GM12864 (cell line): ENCODE data around the gene GCN1.

Source experiments
- DNase-seq: peaks from one replicate; pipeline ENCODE4 v3.0.0-alpha.2; 2011; ENCODE audit warnings: low read depth
- H3K4me3 ChIP-seq: 2 replicates; pipeline ENCODE4 v1.5.1; 2011; ENCODE audit warnings: mild to moderate bottlenecking, low read depth, low read length, control low read depth
- TF ChIP-seq, protein P1 (sequence below): IDR thresholded peaks from 2 replicates; pipeline ENCODE4 v1.5.1; 2011; ENCODE audit warnings: low read depth, mild to moderate bottlenecking, moderate library complexity, low read length, control low read depth, inconsistent platforms; ENCODE audit errors: missing control alignments

GCN1 gene

DNA sequence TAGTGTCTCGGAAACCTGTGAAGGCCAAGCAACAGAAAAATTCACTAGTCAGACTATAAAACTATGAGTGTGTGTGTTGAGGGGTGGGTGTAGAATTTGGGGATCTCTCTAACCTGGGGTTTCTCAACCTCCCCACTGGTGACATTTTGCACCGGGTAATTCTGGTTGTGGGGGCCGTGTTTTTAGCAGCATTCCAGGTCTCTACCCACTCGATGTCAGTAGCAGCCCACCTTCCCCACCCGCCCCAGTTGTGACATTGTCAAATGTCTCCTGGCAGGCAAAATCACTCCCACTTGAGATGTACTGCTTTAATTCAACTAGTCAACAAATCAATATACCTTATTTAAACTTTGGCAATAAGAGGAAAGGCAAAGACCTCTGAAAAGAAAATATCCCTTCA is 4.1 kb downstream of the GCN1 start:
- DNase-seq = no peak
- no peak overlapping the region for H3K4me3 ChIP-seq
- TF ChIP-seq, protein P1, sequence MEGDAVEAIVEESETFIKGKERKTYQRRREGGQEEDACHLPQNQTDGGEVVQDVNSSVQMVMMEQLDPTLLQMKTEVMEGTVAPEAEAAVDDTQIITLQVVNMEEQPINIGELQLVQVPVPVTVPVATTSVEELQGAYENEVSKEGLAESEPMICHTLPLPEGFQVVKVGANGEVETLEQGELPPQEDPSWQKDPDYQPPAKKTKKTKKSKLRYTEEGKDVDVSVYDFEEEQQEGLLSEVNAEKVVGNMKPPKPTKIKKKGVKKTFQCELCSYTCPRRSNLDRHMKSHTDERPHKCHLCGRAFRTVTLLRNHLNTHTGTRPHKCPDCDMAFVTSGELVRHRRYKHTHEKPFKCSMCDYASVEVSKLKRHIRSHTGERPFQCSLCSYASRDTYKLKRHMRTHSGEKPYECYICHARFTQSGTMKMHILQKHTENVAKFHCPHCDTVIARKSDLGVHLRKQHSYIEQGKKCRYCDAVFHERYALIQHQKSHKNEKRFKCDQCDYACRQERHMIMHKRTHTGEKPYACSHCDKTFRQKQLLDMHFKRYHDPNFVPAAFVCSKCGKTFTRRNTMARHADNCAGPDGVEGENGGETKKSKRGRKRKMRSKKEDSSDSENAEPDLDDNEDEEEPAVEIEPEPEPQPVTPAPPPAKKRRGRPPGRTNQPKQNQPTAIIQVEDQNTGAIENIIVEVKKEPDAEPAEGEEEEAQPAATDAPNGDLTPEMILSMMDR = no peak

DNA sequence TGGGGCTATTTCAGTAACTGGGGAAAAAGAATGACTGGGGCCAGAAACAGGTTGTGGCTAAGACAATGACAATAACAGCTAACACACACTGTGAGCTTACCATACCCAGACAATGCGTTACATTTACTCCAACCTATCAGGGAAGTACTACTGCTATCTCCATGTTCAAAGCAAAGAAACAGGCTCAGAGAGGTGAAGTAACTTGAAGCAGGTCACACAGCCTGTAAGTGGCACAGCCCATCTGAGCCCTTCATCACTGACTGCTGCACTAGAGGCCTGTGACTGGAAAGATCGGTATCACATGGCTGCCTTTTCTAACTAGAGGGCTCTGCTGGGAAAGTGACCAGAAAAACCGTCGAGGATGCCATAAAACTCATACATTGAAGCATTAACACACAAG is 7.9 kb downstream of the GCN1 start:
- DNase-seq = no peak
- TF ChIP-seq, protein P1 = no peak
- H3K4me3 ChIP-seq = no peak overlapping the region

DNA sequence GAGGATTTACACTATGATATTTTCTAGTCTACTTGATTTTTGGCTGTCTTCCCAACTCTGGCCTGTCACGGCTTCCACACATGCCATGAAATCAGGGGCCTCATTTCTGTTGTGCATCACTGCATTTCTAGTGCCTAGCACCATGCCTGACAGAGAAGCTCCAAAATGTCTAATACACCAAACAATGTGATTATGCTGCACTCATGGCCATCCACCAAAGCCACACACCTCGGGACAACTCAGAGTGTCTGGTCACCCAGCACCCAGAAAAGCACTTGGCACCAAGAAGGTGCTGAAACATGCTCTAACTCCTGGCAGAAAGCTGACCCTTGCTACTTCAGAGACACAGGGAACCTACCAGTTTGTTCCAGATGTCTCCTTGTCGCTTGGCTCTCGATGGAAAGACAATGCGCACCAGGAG is 11.3 kb downstream of the GCN1 start:
- no peak overlapping the region for H3K4me3 ChIP-seq
- TF ChIP-seq, protein P1 = no peak
- no peak for DNase-seq

DNA sequence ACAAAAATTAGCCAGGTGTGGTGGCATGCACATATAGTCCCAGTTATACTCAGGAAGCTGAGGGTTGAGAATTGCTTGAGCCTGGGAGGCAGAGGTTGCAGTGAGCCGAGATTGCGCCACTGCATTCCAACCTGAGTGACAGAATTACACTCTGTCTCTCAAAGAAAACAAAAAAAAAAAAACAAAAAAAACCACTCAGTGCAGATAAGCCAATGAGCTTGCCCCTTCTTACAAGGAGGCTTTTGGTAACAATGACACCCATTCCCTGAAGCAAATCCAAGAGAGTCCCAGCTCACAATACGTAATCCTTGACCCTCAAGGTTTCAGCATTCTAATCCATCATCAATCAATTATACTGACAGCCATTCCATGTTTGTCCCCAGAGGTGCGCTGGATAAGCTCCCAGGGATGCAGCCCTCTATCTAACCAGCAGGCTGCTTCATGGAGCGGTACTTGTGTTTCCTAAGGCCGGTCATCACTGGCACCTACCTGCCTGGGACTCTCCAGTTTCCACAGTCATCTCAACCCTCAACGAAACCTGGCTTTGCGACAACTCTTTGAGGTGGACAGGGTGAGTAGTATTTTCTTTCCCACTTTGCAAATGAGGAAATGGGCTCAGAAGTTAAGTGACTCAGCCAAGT is 12.4 kb downstream of the GCN1 start:
- no peak for DNase-seq
- TF ChIP-seq, protein P1 = no peak
- H3K4me3 ChIP-seq = no peak overlapping the region

DNA sequence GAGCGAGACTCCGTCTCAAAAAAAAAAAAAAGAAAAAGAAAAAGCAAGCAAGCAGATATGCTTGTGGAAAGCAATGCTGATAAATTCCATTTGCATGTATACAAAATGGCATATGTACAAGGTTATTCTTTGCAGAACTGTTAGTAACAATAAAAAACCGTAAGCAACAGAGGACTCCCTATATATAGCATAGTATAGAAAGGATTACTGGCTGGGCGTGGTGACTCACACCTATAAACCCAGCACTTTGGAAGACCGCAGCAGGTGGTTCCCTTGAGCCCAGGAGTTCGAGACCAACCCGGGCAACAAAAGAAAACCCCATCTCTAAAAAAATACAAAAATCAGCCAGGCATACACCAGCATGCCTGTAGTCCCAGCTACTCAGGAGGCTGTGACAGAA is 13.5 kb downstream of the GCN1 start:
- DNase-seq = no peak
- TF ChIP-seq, protein P1 = no peak
- no peak overlapping the region for H3K4me3 ChIP-seq

DNA sequence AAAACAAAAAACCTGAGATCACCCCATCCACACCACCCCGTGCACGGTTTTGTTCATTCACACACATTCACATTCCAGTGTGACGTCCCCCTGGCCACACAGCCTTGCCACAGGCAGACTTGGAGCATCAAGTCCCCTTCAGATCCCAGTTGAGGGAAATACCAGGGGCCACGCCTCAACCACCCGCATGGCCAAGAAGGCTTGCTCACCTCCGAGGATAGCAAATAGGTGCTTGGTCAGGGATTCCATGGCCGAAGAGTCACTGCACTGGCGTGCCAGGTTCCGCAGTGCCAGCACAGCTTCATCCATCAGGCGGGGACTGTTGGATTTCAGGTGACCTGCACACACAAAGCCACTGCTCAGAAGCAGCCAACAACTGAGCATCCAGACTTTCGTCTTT is 19.0 kb downstream of the GCN1 start:
- no peak for DNase-seq
- H3K4me3 ChIP-seq = no peak overlapping the region
- TF ChIP-seq, protein P1 = no peak

DNA sequence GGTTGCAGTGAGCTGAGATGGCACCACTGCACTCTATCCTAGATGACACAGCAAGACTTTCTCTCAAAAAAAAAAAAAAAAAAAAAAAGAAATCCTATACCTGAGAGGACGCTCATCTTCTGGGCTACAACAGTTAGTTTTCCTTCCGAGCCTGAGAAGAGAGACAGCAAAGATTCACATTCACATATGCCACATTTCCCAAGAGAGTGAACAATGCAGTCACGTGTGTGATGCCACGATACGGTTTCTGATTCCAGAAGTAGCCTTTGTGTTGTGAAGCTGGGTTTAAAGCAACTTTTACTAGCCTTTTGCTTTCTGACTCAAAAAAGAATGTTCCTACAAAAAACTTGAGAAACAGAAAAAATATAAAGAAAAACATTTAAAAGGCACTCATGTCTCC is 19.5 kb downstream of the GCN1 start:
- no peak overlapping the region for H3K4me3 ChIP-seq
- TF ChIP-seq, protein P1 = no peak
- no peak for DNase-seq
